Ovary (tissue), 3 donors: Measurements from ENCODE around the gene YES1.

ENCODE experiments used
- CTCF ChIP-seq, 3 donors: fragments of 450-650 bp in 2 of 3; fragments of 200-600 bp in 1 of 3; IDR thresholded peaks; one replicate each; pipeline versions ENCODE4 v1.5.1 to v1.8.0; 2016 to 2022; ENCODE audit warnings: antibody characterized with exemption in 3 of 3, mild to moderate bottlenecking in 1 of 3
- EP300 ChIP-seq: sonication (generic); formaldehyde crosslinking; IDR thresholded peaks from one replicate; pipeline ENCODE4 v1.6.1; 2017; ENCODE audit warnings: antibody characterized with exemption
- donor health status: DM: no; HTN: no; CAD: no.

GRCh38 chr18:712401-713134, 99.5 kb downstream of the YES1 start, which contains the start of gene ENOSF1:
- TF ChIP-seq CTCF (IDR thresholded peaks at IDR 0.05) (peak; percentile 72 to 86 (median 78)), EP300 (no peak)
